Cortex of kidney (tissue), 1 donor: ENCODE measurements around the gene HSPB7.
"Not testable (repeated sequence)": the region's sequence is repeated elsewhere in the genome, so short reads cannot be mapped to it uniquely, and the experiment has no call there.

Source experiments
- DNase-seq: peaks from one replicate; lab custom pipeline; 2025; lab: John Stamatoyannopoulos, UW

Gene HSPB7

DNA sequence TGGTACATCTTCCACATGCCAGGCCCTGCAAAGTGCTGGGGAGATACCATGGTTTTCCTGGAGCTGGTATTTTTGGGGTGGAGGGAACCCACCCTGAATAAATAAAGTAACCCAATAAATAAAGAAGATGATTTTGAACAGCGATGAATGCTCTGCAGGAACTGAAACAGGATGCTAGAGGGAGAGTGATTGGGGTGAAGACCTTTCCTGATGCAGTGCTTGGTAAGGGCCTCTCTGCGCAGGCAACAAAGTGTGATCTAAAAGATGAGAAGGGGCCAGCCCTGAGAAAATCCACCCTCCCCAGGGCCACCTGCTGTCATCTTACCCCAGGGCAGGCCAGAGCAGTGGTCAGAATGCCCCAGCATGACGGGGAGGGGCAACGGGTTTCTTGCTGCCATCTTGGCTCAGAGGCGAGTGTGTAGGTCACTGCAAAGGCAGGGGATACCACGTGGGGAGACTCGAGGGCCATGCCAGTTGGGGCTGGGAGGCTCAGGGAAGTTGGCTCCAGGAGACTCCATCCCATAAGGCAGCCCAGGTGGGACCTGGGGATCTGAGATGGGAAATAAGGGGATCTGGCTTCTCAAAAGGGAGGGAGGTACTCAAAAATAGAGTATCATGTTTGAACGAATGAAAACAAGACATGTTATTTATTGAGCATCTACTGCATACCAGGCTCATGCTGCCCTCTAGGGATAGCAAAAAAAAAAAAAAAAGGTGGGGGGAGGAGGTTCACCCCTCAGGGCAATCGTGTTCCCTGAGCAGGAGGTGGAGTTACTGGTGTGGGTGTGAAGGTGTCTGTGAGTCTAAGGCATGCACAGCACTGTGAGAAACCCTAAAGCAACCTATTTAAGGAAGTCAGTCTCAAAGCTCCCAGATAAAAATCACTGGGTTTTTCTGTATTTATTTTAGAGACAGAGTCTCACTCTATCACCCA, 11.0 kb downstream of the HSPB7 start:
- DNase-seq = no peak

- DNase-seq = no peak
Observed at GRCh38 chr1:16006010-16006409, 11.8 kb downstream of the HSPB7 start.

- DNase-seq = no peak
Observed at GRCh38 chr1:16005597-16005996, 12.2 kb downstream of the HSPB7 start.

DNA sequence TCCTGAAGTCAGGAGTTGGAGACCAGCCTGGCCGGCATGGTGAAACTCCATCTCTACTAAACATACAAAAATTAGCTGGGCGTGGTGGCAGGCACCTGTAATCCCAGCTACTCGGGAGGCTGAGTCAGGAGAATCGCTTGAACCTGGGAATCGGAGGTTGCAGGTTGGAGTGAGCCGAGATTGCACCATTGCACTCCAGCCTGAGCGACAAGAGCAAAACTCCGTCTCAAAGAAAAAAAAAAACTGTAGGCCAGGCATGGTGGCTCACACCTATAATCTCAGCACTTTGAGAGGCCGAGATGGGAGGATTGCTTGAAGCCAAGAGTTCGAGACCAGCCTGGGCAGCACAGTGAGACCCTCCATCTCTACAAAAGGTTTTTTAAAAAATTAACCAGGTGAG, 16.6 kb downstream of the HSPB7 start:
- DNase-seq = not testable (repeated sequence)

- no peak for DNase-seq
Observed at GRCh38 chr1:15998929-15999328, 18.9 kb downstream of the HSPB7 start.

- no peak for DNase-seq
Observed at GRCh38 chr1:15997637-15998280, 20.1 kb downstream of the HSPB7 start.

- DNase-seq = no peak
Observed at GRCh38 chr1:15997076-15997585, 20.7 kb downstream of the HSPB7 start.

- DNase-seq = no peak
Observed at GRCh38 chr1:15994590-15995351, 23.1 kb downstream of the HSPB7 start.

GRCh38 chr1:15994081-15994480, 23.8 kb downstream of the HSPB7 start:
- no peak for DNase-seq

DNA sequence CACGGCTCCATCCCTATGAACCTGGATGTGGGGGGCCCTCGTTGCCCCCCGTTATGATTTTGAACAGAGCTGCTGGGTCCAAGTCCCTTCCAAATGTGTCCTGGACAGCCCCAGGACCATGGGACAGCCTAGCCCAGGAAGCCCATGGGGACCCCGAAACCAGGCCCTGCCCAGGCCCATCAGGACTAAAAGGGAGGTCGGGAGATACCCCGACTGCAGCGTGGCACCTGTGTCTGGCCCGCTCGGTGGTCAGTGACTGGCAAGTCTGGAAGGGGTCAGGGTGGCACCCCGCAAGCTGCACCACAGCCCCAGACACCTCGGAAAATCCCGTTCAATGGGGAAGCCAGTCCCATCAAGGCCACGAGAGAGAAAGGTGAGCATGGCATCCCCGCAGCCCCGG, 24.2 kb downstream of the HSPB7 start:
- no peak for DNase-seq

DNA sequence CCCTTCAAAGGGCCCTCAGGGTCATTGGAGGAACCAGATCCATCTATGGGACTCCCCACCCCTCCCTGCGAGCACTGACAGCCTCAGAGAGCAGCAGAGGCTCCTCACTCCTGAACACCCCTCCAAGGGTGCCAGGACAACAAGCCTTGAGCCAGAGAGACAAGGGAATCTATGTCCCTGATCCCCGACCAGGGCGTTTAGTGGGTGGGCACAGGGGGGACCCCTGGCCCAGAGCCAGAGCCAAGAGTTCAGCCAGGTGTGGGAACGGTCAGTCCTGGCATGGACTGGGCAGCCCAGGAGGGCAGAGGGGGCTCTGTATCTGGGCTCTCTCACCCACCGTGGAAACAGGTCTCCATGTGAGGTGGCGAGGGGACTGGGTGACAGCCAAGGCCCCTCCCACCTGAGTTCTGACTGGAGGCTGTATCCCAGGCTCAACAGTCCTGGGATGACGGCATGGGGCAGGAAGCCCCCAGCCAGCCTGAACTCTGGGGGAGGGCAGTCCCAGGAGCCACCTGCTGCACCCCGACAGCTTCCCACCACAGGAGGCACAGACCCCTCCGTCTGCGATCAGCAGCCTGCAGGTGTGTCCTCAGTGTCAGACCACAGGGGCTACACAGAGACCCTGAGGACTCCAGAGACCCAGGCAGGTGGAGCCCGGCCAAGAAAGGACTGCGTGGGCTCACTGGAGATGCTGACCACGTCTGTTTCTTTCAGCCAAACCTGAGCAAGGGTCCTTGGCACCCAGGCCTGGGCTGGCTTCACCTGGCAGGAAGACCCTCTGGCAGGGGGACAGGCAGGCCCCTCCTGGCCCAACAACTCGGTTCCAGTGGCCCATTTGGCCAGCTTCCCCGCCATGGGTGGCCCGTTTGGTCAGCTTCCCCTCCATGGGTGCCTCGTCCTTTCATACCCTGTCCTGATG, 25.0 kb downstream of the HSPB7 start:
- no peak for DNase-seq

DNA sequence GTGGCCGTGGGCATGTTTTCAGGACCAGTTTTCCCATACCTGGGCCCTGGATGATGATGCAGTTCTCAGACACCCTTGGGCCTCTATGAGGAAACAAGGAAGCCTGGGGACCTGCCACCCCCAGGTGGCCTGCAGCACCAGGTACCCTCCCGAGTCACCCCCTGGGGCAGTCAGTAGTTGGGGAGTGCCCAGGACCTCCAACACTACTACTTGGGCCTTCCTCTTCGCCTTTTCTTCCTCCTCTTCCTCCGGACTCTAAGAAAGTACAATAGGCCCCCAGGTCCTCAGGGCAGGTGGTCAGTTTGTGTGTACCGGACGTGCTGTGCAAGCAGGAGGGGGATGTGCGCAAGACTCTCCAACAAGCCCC, 25.7 kb downstream of the HSPB7 start:
- no peak for DNase-seq

- no peak for DNase-seq
Observed at GRCh38 chr1:15991427-15992186, 26.2 kb downstream of the HSPB7 start.

- DNase-seq = no peak
Observed at GRCh38 chr1:15989776-15990175, 28.1 kb downstream of the HSPB7 start.

DNA sequence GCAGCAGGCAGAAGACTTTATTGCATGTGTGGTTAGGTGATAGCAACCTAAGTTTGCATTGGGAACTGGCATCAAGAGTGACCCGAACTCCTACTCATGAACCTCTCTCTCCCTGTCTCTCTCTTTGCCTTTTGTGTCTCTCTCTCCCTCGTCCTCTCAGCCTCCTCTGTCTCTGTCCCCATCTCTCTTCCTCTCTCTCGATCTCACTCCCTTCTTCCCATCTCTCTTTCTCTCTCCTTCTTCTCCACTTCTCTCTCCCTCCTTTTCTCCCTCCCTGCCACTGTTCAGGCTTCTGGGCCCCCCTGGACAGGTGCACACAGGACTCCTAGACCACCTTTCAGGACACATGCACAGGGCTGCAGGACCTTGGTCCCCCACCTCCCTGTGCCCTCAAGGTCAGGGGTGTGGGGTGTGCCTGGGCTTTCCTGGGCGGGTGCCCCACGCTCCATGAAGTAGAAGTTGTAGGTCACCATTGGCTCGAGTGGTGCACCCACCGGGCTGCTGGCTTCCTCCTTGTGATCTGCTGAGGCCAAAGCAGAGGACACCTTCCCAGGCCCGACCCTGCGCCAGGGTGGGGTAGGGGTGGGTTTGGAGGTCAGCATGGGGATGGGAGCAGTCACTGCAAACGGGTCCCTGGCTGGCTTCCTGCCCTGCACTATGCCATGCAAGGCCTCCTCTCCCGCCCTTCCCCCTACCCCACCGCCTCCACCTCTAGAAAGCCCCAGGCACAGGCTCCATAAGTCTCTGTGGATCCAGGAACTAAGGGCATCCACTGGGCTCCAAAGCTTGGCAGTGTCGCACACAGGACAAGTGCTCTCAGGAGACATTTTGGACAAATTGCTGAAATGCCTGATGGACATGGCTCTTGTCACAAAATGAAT, 28.7 kb downstream of the HSPB7 start:
- DNase-seq = no peak

DNA sequence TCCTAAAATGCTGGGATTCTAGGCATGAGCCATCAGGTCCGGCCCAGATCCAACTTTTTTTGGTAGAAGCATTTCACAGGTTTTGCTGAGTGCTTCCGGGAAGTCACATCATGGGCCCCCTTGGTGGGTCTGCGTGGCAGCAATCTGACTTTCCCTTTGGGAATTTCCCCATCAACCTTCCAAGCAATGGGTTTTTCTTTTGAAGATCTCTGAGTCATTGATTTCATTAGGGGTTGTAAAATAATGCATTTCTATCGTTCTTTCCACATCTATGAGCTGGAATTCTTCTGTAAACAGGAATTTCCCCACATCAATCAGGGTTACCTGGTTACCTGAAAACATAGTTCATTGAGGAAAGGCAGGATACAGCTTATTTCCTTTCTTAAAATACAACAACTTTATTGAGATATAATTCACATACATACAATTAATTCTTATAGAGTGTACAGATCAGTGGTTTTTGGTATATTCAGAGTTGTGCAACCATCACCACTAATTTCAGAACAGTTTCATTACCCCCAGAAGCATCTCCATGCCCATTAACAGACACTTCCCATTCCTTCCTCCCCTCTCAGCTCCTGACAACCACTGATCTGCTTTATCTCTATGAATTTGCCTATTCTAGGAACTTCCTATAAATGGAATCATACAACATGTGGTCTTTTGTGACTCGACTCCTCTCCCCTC, 32.1 kb downstream of the HSPB7 start:
- no peak for DNase-seq

GRCh38 chr1:15983275-15983674, 34.6 kb downstream of the HSPB7 start:
- no peak for DNase-seq

- DNase-seq = no peak
Observed at GRCh38 chr1:15981679-15982078, 36.2 kb downstream of the HSPB7 start.

DNA sequence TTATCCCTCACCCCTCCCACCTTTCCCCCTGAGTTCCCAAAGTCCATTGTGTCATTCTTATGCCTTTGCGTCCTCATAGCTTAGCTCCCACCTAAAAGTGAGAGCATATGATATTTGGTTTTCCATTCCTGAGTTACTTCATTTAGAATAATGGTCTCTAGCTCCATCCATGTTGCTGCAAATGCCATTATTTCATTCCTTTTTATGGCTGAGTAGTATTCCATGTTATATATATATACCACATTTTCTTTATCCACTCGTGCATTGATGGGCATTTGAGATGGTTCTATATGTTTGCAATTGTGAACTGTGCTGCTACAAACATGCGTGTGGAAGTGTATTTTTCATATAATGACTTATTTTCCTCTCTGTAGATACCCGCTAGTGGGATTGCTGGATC, 39.9 kb downstream of the HSPB7 start:
- DNase-seq = not testable (repeated sequence)
